ENCODE data around the gene STS.

GRCh38 chrX:7132335-7133049 is 15.0 kb upstream of the STS start:
- TF ChIP-seq CTCF (IDR thresholded peaks at IDR 0.05): peak in 5 of 7 experiments; percentile 23 to 78 (median 55)
- no peak for TF ChIP-seq POLR2A (IDR thresholded peaks at IDR 0.05)

Data from body of pancreas (tissue), 4 donors.